Keratinocyte (primary cell): Measurements from ENCODE around the gene ZNF212. TPM values are rescaled to one million over a fixed set of nuclear protein-coding genes. Genes with fewer than 3 reads are reported as not detected.

Source experiments
- DNase-seq: peaks from one replicate; pipeline ENCODE4 v3.0.0-alpha.2; 2011; ENCODE audit warnings: low read depth, missing footprints, low spot score
- FAIRE-seq: peaks from 2 replicates; lab custom pipeline; 2011; peaks lifted over from hg19 to GRCh38; lab: Jason Lieb, UNC
- H2AFZ ChIP-seq: 2 replicates; pipeline ENCODE4 v1.6.0; 2012; ENCODE audit warnings: low read length, control low read depth, inconsistent platforms; ENCODE audit not compliant: control insufficient read depth
- H3K27ac ChIP-seq: 2 replicates; pipeline ENCODE4 v1.5.1; 2011; ENCODE audit warnings: low read length; ENCODE audit not compliant: control insufficient read depth, insufficient read depth
- H3K27me3 ChIP-seq: 3 replicates; pipeline ENCODE4 v1.6.0; 2011; ENCODE audit warnings: low read length; ENCODE audit not compliant: control insufficient read depth, insufficient read depth; ENCODE audit errors: extremely low read depth
- H3K36me3 ChIP-seq, 2 experiments: 2 replicates in 1 of 2; 3 replicates in 1 of 2; pipeline ENCODE4 v1.5.1; 2011; ENCODE audit warnings: low read length in 2 of 2, mild to moderate bottlenecking in 1 of 2; ENCODE audit not compliant: control insufficient read depth in 2 of 2, insufficient read depth in 2 of 2; ENCODE audit errors: extremely low read depth in 1 of 2
- H3K4me1 ChIP-seq: 3 replicates; pipeline ENCODE4 v1.5.1; 2011; ENCODE audit warnings: low read length; ENCODE audit not compliant: control insufficient read depth, insufficient read depth; ENCODE audit errors: extremely low read depth
- H3K4me2 ChIP-seq: 3 replicates; pipeline ENCODE4 v1.6.0; 2011; ENCODE audit warnings: low read depth, low read length; ENCODE audit not compliant: control insufficient read depth, insufficient read depth; ENCODE audit errors: extremely low read depth
- H3K4me3 ChIP-seq, 3 experiments: fragments of 200-600 bp in 1 of 3; sonication (generic) in 1 of 3; 2 replicates in 2 of 3; 3 replicates in 1 of 3; pipeline ENCODE4 v1.5.1; 2011 to 2016; ENCODE audit warnings: low read length in 3 of 3, mild to moderate bottlenecking in 3 of 3, control low read depth in 2 of 3, inconsistent platforms in 1 of 3, low read depth in 1 of 3, mixed read lengths in 1 of 3, mixed run types in 1 of 3, moderate library complexity in 1 of 3; ENCODE audit not compliant: control insufficient read depth in 2 of 3, insufficient read depth in 2 of 3; ENCODE audit errors: extremely low read depth in 1 of 3
- H3K79me2 ChIP-seq: 2 replicates; pipeline ENCODE4 v1.6.0; 2012; ENCODE audit warnings: low read length; ENCODE audit not compliant: control insufficient read depth, insufficient read depth
- H3K9ac ChIP-seq: 3 replicates; pipeline ENCODE4 v1.6.0; 2011; ENCODE audit warnings: low read length; ENCODE audit not compliant: control insufficient read depth, insufficient read depth; ENCODE audit errors: extremely low read depth
- H3K9me1 ChIP-seq: 3 replicates; pipeline ENCODE4 v1.6.0; 2011; ENCODE audit warnings: low read length; ENCODE audit not compliant: control insufficient read depth, insufficient read depth; ENCODE audit errors: extremely low read depth
- H3K9me3 ChIP-seq: 2 replicates; pipeline ENCODE4 v1.5.1; 2012; ENCODE audit warnings: low read depth, low read length; ENCODE audit not compliant: control insufficient read depth
- H4K20me1 ChIP-seq: 3 replicates; pipeline ENCODE4 v1.6.0; 2011; ENCODE audit warnings: low read length; ENCODE audit not compliant: control insufficient read depth, insufficient read depth; ENCODE audit errors: extremely low read depth
- CTCF ChIP-seq, 3 experiments: IDR thresholded peaks in 1 of 3; conservative IDR thresholded peaks in 1 of 3; optimal IDR thresholded peaks in 1 of 3; 2 replicates in 2 of 3; 3 replicates in 1 of 3; pipeline versions ENCODE3 to v1.5.1; 2011; ENCODE audit warnings: low read length in 3 of 3, mild to moderate bottlenecking in 3 of 3, moderate library complexity in 2 of 3, control low read depth in 1 of 3, inconsistent platforms in 1 of 3; ENCODE audit not compliant: insufficient read depth in 2 of 3; ENCODE audit errors: extremely low read depth in 1 of 3
- EZH2 ChIP-seq: IDR thresholded peaks from one replicate; pipeline ENCODE4 v1.6.1; 2012; ENCODE audit warnings: inconsistent platforms, mild to moderate bottlenecking, low read length, moderate library complexity
- dilution Hi-C: fragments of 300-500 bp; cut with MboI; formaldehyde crosslinking; loops from one replicate; pipeline ENCODE4 v1.7.0; 2020; ENCODE audit warnings: low sequenced_read_pairs; ENCODE audit not compliant: extremely low pct_ligation_motif_present
- polyA plus RNA-seq, 5 experiments: library from polyadenylated mRNA; depleted of rRNA in 3 of 5; stranded (reverse) in 3 of 5; stranded (forward) in 1 of 5; unstranded in 1 of 5; fragments of >200 nt; gene quantifications; 1 replicate in 1 of 5; 2 replicates in 3 of 5; 3 replicates in 1 of 5; pipeline versions ENCODE4 v1.2.1 to v1.2.3, GENCODE V29; 2011 to 2012; ENCODE audit warnings: missing spikeins in 2 of 5, low read depth in 1 of 5, low replicate concordance in 1 of 5

The ZNF212 gene
- polyA plus RNA-seq, 1 donor (not counting 4 experiments of a cell fraction or from before 2014, with no cell fraction given): 3.8 TPM

- TF ChIP-seq CTCF (optimal IDR thresholded peaks at IDR 0.05 in 1 of 3, IDR thresholded peaks at IDR 0.05 in 1 of 3, conservative IDR thresholded peaks at IDR 0.05 in 1 of 3; ENCODE audit: extremely low read depth in 1 of 3, insufficient read depth in 2 of 3, low read length in 3 of 3) (no peak), EZH2 (no peak)
- peaks cover 8 to 22% of the 10 kb centered on the region in 2 experiments for H3K36me3 ChIP-seq
- no peak overlapping the region for H3K9ac ChIP-seq
- H2AFZ ChIP-seq: no peak overlapping the region
- no peaks in the 10 kb centered on the region for H3K4me1 ChIP-seq
- no peaks in the 10 kb centered on the region for H4K20me1 ChIP-seq
- H3K27ac ChIP-seq: no peak overlapping the region
- dilution Hi-C loops: no loop called here
- H3K4me3 ChIP-seq: no peak overlapping the region
- no peak for FAIRE-seq
- H3K79me2 ChIP-seq: no peaks in the 10 kb centered on the region
- H3K4me2 ChIP-seq: no peak overlapping the region
- DNase-seq: no peak
- H3K9me1 ChIP-seq: no peaks in the 10 kb centered on the region
- no peaks in the 10 kb centered on the region for H3K27me3 ChIP-seq
- H3K9me3 ChIP-seq: no peaks in the 10 kb centered on the region
Measured at GRCh38 chr7:149277871-149278270, 38.4 kb downstream of the ZNF212 start.

GRCh38 chr7:149278396-149278795 is 38.9 kb downstream of the ZNF212 start:
- Histone ChIP-seq H3K4me2 (no peak overlapping the region), H3K36me3 (peaks cover 8 to 22% of the 10 kb centered on the region in 2 experiments), H3K9me3 (no peaks in the 10 kb centered on the region), H3K27ac (no peak overlapping the region), H4K20me1 (no peaks in the 10 kb centered on the region), H3K4me3 (no peak overlapping the region), H3K79me2 (no peaks in the 10 kb centered on the region), H3K4me1 (no peaks in the 10 kb centered on the region), H3K27me3 (no peaks in the 10 kb centered on the region), H3K9me1 (no peaks in the 10 kb centered on the region), H2AFZ (no peak overlapping the region), H3K9ac (no peak overlapping the region)
- TF ChIP-seq EZH2 (no peak), CTCF (optimal IDR thresholded peaks at IDR 0.05 in 1 of 3, IDR thresholded peaks at IDR 0.05 in 1 of 3, conservative IDR thresholded peaks at IDR 0.05 in 1 of 3; ENCODE audit: extremely low read depth in 1 of 3, insufficient read depth in 2 of 3, low read length in 3 of 3) (no peak)
- dilution Hi-C loops: no loop called here
- no peak for DNase-seq
- no peak for FAIRE-seq
